ENCODE results near the gene GABPB1.

Gene GABPB1

GRCh38 chr15:50277370-50277769 is 77.6 kb downstream of the GABPB1 start:
- H2BK120ac ChIP-seq (ENCODE audit: low read depth, low read length) = no peak overlapping the region
- no peak overlapping the region for H3K4ac ChIP-seq (ENCODE audit: low read length)
- no peak overlapping the region for H2AFZ ChIP-seq (ENCODE audit: low read length)
- H4K8ac ChIP-seq (ENCODE audit: low read depth, low read length) = no peak overlapping the region
- no peak overlapping the region for H2BK12ac ChIP-seq (ENCODE audit: low read length)
- no peak overlapping the region for H3K18ac ChIP-seq (ENCODE audit: low read length)
- H2BK5ac ChIP-seq (ENCODE audit: low read length) = no peak overlapping the region
- H3K27me3 ChIP-seq (ENCODE audit: control insufficient read depth in 3 of 3, insufficient read depth in 3 of 3, low read depth in 1 of 3, low read length in 3 of 3) = peaks cover 0 to 2% (median 0%) of the 10 kb centered on the region in 3 experiments
- peaks cover 0 to 19% of the 10 kb centered on the region in 2 donors for H3K36me3 ChIP-seq (replicated peaks in 1 of 2; ENCODE audit: control insufficient read depth in 2 of 2, insufficient read depth in 2 of 2, low read length in 2 of 2)
- H3K4me2 ChIP-seq (ENCODE audit: insufficient read depth, low read length, poor library complexity, severe bottlenecking) = no peak overlapping the region
- H2BK15ac ChIP-seq (ENCODE audit: low read length) = no peak overlapping the region
- H2AK5ac ChIP-seq (ENCODE audit: low read depth, low read length) = no peak overlapping the region
- H3K4me3 ChIP-seq (ENCODE audit: low read length in 2 of 2) = no peak overlapping the region
- H3K4me1 ChIP-seq (ENCODE audit: control insufficient read depth in 2 of 2, insufficient read depth in 1 of 2, low read depth in 1 of 2, low read length in 2 of 2) = peaks cover 0 to 4% of the 10 kb centered on the region in 2 donors
- H3K23ac ChIP-seq (ENCODE audit: low read depth, low read length, poor library complexity) = no peak overlapping the region
- no peak overlapping the region for H4K91ac ChIP-seq (ENCODE audit: low read depth, low read length, poor library complexity)
- H3K14ac ChIP-seq (ENCODE audit: low read length) = no peak overlapping the region
- no CpG with 5 or more reads among the region's 1 CpG for WGBS, 2 donors (ENCODE audit: extremely low coverage in 2 of 2, insufficient read length in 2 of 2, insufficient replicate concordance in 1 of 2)
- no peak overlapping the region for H3K27ac ChIP-seq (replicated peaks; ENCODE audit: low read length)
- no peaks in the 10 kb centered on the region for H3K79me1 ChIP-seq (ENCODE audit: low read depth, low read length)
- no peak for DNase-seq (ENCODE audit: low spot score)
- no peaks in the 10 kb centered on the region for H3K9me3 ChIP-seq (replicated peaks in 1 of 2; ENCODE audit: control insufficient read depth in 2 of 2, insufficient read depth in 1 of 2, low read depth in 1 of 2, low read length in 2 of 2)
- no peak overlapping the region for H3K9ac ChIP-seq (ENCODE audit: low read depth, low read length, poor library complexity)

DNA sequence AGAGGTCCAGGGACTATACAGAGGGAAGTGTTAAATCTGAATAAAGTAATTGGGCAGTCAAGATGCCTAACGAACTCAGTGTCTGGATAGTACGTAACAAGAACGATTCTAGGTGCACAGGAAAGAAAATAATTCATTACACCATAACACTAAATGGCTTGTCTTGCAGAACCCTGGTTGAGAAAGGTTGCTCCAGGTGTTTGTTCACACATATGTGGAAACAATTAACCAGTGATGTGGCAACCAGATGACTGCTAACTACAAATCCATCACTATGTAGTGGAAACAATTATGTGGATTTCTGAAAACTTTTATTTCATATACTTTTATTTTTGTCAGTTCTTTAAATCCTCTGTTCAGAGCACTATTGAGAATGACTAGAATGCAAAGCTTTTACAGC is 79.1 kb downstream of the GABPB1 start:
- Histone ChIP-seq H3K14ac (ENCODE audit: low read length) (no peak overlapping the region), H3K23ac (ENCODE audit: low read depth, low read length, poor library complexity) (no peak overlapping the region), H2BK12ac (ENCODE audit: low read length) (no peak overlapping the region), H3K9ac (ENCODE audit: low read depth, low read length, poor library complexity) (no peak overlapping the region), H2AFZ (ENCODE audit: low read length) (no peak overlapping the region), H3K27ac (replicated peaks; ENCODE audit: low read length) (no peak overlapping the region), H3K4ac (ENCODE audit: low read length) (no peak overlapping the region), H3K18ac (ENCODE audit: low read length) (no peak overlapping the region), H2BK15ac (ENCODE audit: low read length) (no peak overlapping the region), H4K91ac (ENCODE audit: low read depth, low read length, poor library complexity) (no peak overlapping the region), H3K36me3 (replicated peaks in 1 of 2; ENCODE audit: control insufficient read depth in 2 of 2, insufficient read depth in 2 of 2, low read length in 2 of 2) (peaks cover 0 to 19% of the 10 kb centered on the region in 2 donors), H3K9me3 (replicated peaks in 1 of 2; ENCODE audit: control insufficient read depth in 2 of 2, insufficient read depth in 1 of 2, low read depth in 1 of 2, low read length in 2 of 2) (no peaks in the 10 kb centered on the region), H2BK5ac (ENCODE audit: low read length) (no peak overlapping the region), H3K4me1 (ENCODE audit: control insufficient read depth in 2 of 2, insufficient read depth in 1 of 2, low read depth in 1 of 2, low read length in 2 of 2) (peaks cover 0 to 4% of the 10 kb centered on the region in 2 donors), H4K8ac (ENCODE audit: low read depth, low read length) (no peak overlapping the region), H2BK120ac (ENCODE audit: low read depth, low read length) (no peak overlapping the region), H3K27me3 (ENCODE audit: control insufficient read depth in 3 of 3, insufficient read depth in 3 of 3, low read depth in 1 of 3, low read length in 3 of 3) (peaks cover 0 to 2% (median 0%) of the 10 kb centered on the region in 3 experiments), H2AK5ac (ENCODE audit: low read depth, low read length) (no peak overlapping the region), H3K4me3 (ENCODE audit: low read length in 2 of 2) (no peak overlapping the region), H3K4me2 (ENCODE audit: insufficient read depth, low read length, poor library complexity, severe bottlenecking) (no peak overlapping the region), H3K79me1 (ENCODE audit: low read depth, low read length) (no peaks in the 10 kb centered on the region)
- no CpG with 5 or more reads among the region's 3 CpGs for WGBS, 2 donors (ENCODE audit: extremely low coverage in 2 of 2, insufficient read length in 2 of 2, insufficient replicate concordance in 1 of 2)
- no peak for DNase-seq (ENCODE audit: low spot score)

- Histone ChIP-seq H3K9ac (ENCODE audit: low read depth, low read length, poor library complexity) (no peak overlapping the region), H2BK15ac (ENCODE audit: low read length) (no peak overlapping the region), H2AK5ac (ENCODE audit: low read depth, low read length) (no peak overlapping the region), H3K18ac (ENCODE audit: low read length) (no peak overlapping the region), H3K4me3 (ENCODE audit: low read length in 2 of 2) (no peak overlapping the region), H3K27me3 (ENCODE audit: control insufficient read depth in 3 of 3, insufficient read depth in 3 of 3, low read depth in 1 of 3, low read length in 3 of 3) (peaks cover 0 to 1% (median 0%) of the 10 kb centered on the region in 3 experiments), H3K14ac (ENCODE audit: low read length) (no peak overlapping the region), H2BK120ac (ENCODE audit: low read depth, low read length) (no peak overlapping the region), H3K4me1 (ENCODE audit: control insufficient read depth in 2 of 2, insufficient read depth in 1 of 2, low read depth in 1 of 2, low read length in 2 of 2) (peaks cover 0 to 2% of the 10 kb centered on the region in 2 donors), H4K8ac (ENCODE audit: low read depth, low read length) (no peak overlapping the region), H4K91ac (ENCODE audit: low read depth, low read length, poor library complexity) (no peak overlapping the region), H2BK5ac (ENCODE audit: low read length) (no peak overlapping the region), H3K4me2 (ENCODE audit: insufficient read depth, low read length, poor library complexity, severe bottlenecking) (no peak overlapping the region), H3K4ac (ENCODE audit: low read length) (no peak overlapping the region), H3K36me3 (replicated peaks in 1 of 2; ENCODE audit: control insufficient read depth in 2 of 2, insufficient read depth in 2 of 2, low read length in 2 of 2) (peaks cover 0 to 14% of the 10 kb centered on the region in 2 donors), H3K79me1 (ENCODE audit: low read depth, low read length) (no peaks in the 10 kb centered on the region), H2BK12ac (ENCODE audit: low read length) (no peak overlapping the region), H3K23ac (ENCODE audit: low read depth, low read length, poor library complexity) (no peak overlapping the region), H3K9me3 (replicated peaks in 1 of 2; ENCODE audit: control insufficient read depth in 2 of 2, insufficient read depth in 1 of 2, low read depth in 1 of 2, low read length in 2 of 2) (no peaks in the 10 kb centered on the region), H2AFZ (ENCODE audit: low read length) (no peak overlapping the region), H3K27ac (replicated peaks; ENCODE audit: low read length) (no peak overlapping the region)
- WGBS, 2 donors (ENCODE audit: extremely low coverage in 2 of 2, insufficient read length in 2 of 2, insufficient replicate concordance in 1 of 2) = no CpG with 5 or more reads among the region's 2 CpGs
- DNase-seq (ENCODE audit: low spot score) = no peak
These were observed 79.9 kb downstream of the GABPB1 start for GRCh38 chr15:50275091-50275490.

DNA sequence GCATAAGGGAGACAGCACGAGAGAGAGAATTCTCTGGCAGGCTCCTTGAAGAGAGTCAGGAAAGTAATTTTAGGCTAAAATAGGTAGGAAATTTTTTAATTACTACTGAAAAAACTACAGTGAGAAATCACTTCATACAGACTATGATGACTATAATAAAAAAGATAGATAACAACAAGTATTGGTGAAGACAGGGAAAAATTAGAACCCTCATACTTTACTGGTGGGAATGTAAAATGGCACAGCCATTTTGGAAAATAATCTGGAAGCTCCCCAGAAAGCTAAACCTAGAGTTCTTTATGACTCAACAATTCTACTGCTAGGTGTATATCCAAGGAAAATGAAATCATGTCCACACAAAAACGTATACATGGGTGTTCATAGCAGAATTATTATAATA is 87.4 kb downstream of the GABPB1 start:
- Histone ChIP-seq H4K8ac (ENCODE audit: low read depth, low read length) (no peak overlapping the region), H2AFZ (ENCODE audit: low read length) (no peak overlapping the region), H3K9me3 (replicated peaks in 1 of 2; ENCODE audit: control insufficient read depth in 2 of 2, insufficient read depth in 1 of 2, low read depth in 1 of 2, low read length in 2 of 2) (no peaks in the 10 kb centered on the region), H2BK12ac (ENCODE audit: low read length) (no peak overlapping the region), H3K18ac (ENCODE audit: low read length) (no peak overlapping the region), H2AK5ac (ENCODE audit: low read depth, low read length) (no peak overlapping the region), H2BK15ac (ENCODE audit: low read length) (no peak overlapping the region), H3K27ac (replicated peaks; ENCODE audit: low read length) (no peak overlapping the region), H3K9ac (ENCODE audit: low read depth, low read length, poor library complexity) (no peak overlapping the region), H4K91ac (ENCODE audit: low read depth, low read length, poor library complexity) (no peak overlapping the region), H3K4me2 (ENCODE audit: insufficient read depth, low read length, poor library complexity, severe bottlenecking) (no peak overlapping the region), H3K79me1 (ENCODE audit: low read depth, low read length) (no peaks in the 10 kb centered on the region), H3K27me3 (ENCODE audit: control insufficient read depth in 3 of 3, insufficient read depth in 3 of 3, low read depth in 1 of 3, low read length in 3 of 3) (no peaks in the 10 kb centered on the region), H3K14ac (ENCODE audit: low read length) (no peak overlapping the region), H2BK5ac (ENCODE audit: low read length) (no peak overlapping the region), H3K23ac (ENCODE audit: low read depth, low read length, poor library complexity) (no peak overlapping the region), H2BK120ac (ENCODE audit: low read depth, low read length) (no peak overlapping the region), H3K4ac (ENCODE audit: low read length) (no peak overlapping the region), H3K4me3 (ENCODE audit: low read length in 2 of 2) (no peak overlapping the region), H3K4me1 (ENCODE audit: control insufficient read depth in 2 of 2, insufficient read depth in 1 of 2, low read depth in 1 of 2, low read length in 2 of 2) (peaks cover 7 to 10% of the 10 kb centered on the region in 2 donors), H3K36me3 (replicated peaks in 1 of 2; ENCODE audit: control insufficient read depth in 2 of 2, insufficient read depth in 2 of 2, low read length in 2 of 2) (no peaks in the 10 kb centered on the region)
- DNase-seq (ENCODE audit: low spot score) = no peak
- no CpG with 5 or more reads among the region's 2 CpGs for WGBS, 2 donors (ENCODE audit: extremely low coverage in 2 of 2, insufficient read length in 2 of 2, insufficient replicate concordance in 1 of 2)

Measured in neuronal stem cell (in vitro differentiated cells).